DLD1 (cell line): ENCODE data around the gene TMEM132D.
"Not testable (repeated sequence)": the region's sequence is repeated elsewhere in the genome, so short reads cannot be mapped to it uniquely, and the experiment has no call there.

Source experiments
- in situ Hi-C: cut with HindIII; loops from 2 replicates; pipeline ENCODE4 v1.10.0; 2017; ENCODE audit warnings: low sequenced_read_pairs

Gene TMEM132D

GRCh38 chr12:129080391-129080790 lies 823.4 kb downstream of the TMEM132D start:
- in situ Hi-C loops, result no loop called here

GRCh38 chr12:129079719-129080118 lies 824.1 kb downstream of the TMEM132D start:
- in situ Hi-C loops, result no loop called here

GRCh38 chr12:129076441-129077320 lies 827.1 kb downstream of the TMEM132D start:
- in situ Hi-C loops, result no loop called here

- in situ Hi-C loops, result no loop called here
These were observed 828.2 kb downstream of the TMEM132D start for GRCh38 chr12:129075460-129076208.

GRCh38 chr12:129074379-129074778 lies 829.4 kb downstream of the TMEM132D start:
- in situ Hi-C loops, result no loop called here

- in situ Hi-C loops, result no loop called here
These were observed 830.5 kb downstream of the TMEM132D start for GRCh38 chr12:129073157-129073915.

GRCh38 chr12:129071362-129071761 lies 832.5 kb downstream of the TMEM132D start:
- in situ Hi-C loops, result no loop called here

- in situ Hi-C loops, result no loop called here
These were observed 833.9 kb downstream of the TMEM132D start for GRCh38 chr12:129069886-129070285.

- in situ Hi-C loops, result no loop called here
These were observed 835.1 kb downstream of the TMEM132D start for GRCh38 chr12:129068684-129069083.

GRCh38 chr12:129067491-129067890 lies 836.3 kb downstream of the TMEM132D start:
- in situ Hi-C loops, result no loop called here

- in situ Hi-C loops, result no loop called here
These were observed 839.5 kb downstream of the TMEM132D start for GRCh38 chr12:129064209-129064855.

GRCh38 chr12:129063600-129063999 lies 840.2 kb downstream of the TMEM132D start:
- in situ Hi-C loops, result no loop called here

GRCh38 chr12:129053232-129053631 lies 850.6 kb downstream of the TMEM132D start:
- in situ Hi-C loops, result no loop called here

GRCh38 chr12:129052373-129052772 lies 851.5 kb downstream of the TMEM132D start:
- in situ Hi-C loops, result no loop called here

- in situ Hi-C loops, result no loop called here
These were observed 853.9 kb downstream of the TMEM132D start for GRCh38 chr12:129049917-129050316.

GRCh38 chr12:129043334-129043733 lies 860.5 kb downstream of the TMEM132D start:
- in situ Hi-C loops, result not testable (repeated sequence)

GRCh38 chr12:129036135-129036534 lies 867.7 kb downstream of the TMEM132D start:
- in situ Hi-C loops, result no loop called here

- in situ Hi-C loops, result no loop called here
These were observed 869.1 kb downstream of the TMEM132D start for GRCh38 chr12:129034558-129035289.

GRCh38 chr12:129028844-129029243 lies 875.0 kb downstream of the TMEM132D start:
- in situ Hi-C loops, result no loop called here

- in situ Hi-C loops, result no loop called here
These were observed 878.8 kb downstream of the TMEM132D start for GRCh38 chr12:129025055-129025454.
